Measurements from ENCODE around the gene OGT. TPM values are rescaled to one million over a fixed set of nuclear protein-coding genes. Genes with fewer than 3 reads are reported as not detected.

The OGT gene
- total and polyA plus RNA-seq, 10 of the 15 experiments (the other 5 are each of a cell fraction or from before 2014, with no cell fraction given): 38.2 to 671 (median 107) TPM

DNA sequence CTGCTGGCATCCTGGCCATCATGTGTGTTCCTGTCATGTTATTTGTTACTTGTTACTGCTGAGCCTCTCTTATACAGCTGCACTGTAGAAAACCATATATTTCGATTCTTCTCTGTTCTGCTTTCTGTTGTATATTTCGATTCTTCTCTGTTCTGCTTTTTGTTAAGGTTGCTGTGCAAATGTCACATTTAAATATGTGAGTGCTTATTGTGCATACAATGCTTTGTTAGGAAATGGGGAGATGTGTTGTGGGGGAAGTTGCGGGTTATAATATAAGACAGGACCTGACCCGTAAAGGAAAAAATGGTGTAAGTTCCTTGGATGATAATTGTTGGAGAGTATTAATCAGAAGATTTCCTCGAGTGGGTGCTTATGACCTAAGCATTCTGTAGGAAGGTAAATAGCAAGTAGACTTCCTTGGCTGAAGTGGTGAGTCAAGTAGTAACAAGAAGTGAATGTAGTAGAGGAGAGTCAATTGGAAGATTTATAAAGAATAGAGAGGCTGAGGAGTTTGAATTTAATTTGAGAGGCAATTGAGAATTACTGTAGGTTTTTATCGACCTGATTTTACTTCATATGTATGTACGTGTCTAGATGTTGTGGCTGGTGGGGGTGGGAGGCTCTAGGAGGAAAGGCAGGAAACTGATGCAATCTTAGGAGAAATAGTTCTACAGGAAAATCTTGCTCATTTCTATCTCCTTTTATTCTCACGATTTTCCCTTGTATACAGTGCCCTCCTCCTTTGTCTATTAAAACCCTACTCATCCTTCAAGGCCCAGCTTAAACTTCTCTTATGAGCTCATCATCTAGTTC is 8.5 kb downstream of the OGT start (continued):
- TF ChIP-seq, protein P1, sequence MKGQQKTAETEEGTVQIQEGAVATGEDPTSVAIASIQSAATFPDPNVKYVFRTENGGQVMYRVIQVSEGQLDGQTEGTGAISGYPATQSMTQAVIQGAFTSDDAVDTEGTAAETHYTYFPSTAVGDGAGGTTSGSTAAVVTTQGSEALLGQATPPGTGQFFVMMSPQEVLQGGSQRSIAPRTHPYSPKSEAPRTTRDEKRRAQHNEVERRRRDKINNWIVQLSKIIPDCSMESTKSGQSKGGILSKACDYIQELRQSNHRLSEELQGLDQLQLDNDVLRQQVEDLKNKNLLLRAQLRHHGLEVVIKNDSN (IDR thresholded peaks at IDR 0.05; ENCODE audit: borderline replicate concordance, extremely low read length, insufficient read depth, low read depth, low read length): no peak
- TF ChIP-seq MXI1 (IDR thresholded peaks at IDR 0.05; ENCODE audit: low read depth, low read length): peak; percentile 86
- TF ChIP-seq E2F8 (IDR thresholded peaks at IDR 0.05; ENCODE audit: low read depth, partially characterized antibody): no peak
- no peak for TF ChIP-seq ASH2L (IDR thresholded peaks at IDR 0.05; ENCODE audit: borderline replicate concordance, low read depth)
- 0 out of 2 replicates have a peak, but pooled peaks have one; percentile 23 for TF ChIP-seq IKZF1 (conservative IDR thresholded peaks at IDR 0.05)
- no peak for TF ChIP-seq CREM (IDR thresholded peaks at IDR 0.05; ENCODE audit: low read depth)
- TF ChIP-seq YY1 (IDR thresholded peaks at IDR 0.05; ENCODE audit: low read depth, low read length): no peak

All from GM12878 (cell line).